Measurements from ENCODE around the gene ABLIM1.
A peak's percentile ranks its signal among the peaks of the same experiment; 100 is the strongest.

The ABLIM1 gene

DNA sequence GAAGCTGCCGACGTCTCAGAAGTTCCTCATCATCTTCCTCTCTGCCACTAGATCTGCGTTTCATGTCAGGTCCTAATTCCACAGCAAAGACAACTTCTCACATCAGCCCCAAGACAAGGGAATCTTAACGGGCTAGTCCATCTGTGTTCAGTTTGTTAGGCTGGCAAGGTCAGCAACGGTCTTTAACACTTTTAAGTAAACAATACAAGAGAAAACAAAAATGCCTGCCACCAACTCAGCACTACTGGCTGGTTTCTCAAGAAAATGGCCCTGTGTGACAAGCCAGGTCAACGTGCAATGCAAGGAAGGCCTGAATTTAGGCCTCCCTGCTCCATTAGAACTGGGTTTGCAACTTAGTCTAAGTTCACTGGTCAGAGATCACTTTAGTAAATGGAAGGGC is 212.7 kb downstream of the ABLIM1 start:
- no peak overlapping the region for H3K4me3 ChIP-seq (ENCODE audit: low read length)
- DNase-seq (ENCODE audit: low read depth), result no peak
- TF ChIP-seq, protein P1, sequence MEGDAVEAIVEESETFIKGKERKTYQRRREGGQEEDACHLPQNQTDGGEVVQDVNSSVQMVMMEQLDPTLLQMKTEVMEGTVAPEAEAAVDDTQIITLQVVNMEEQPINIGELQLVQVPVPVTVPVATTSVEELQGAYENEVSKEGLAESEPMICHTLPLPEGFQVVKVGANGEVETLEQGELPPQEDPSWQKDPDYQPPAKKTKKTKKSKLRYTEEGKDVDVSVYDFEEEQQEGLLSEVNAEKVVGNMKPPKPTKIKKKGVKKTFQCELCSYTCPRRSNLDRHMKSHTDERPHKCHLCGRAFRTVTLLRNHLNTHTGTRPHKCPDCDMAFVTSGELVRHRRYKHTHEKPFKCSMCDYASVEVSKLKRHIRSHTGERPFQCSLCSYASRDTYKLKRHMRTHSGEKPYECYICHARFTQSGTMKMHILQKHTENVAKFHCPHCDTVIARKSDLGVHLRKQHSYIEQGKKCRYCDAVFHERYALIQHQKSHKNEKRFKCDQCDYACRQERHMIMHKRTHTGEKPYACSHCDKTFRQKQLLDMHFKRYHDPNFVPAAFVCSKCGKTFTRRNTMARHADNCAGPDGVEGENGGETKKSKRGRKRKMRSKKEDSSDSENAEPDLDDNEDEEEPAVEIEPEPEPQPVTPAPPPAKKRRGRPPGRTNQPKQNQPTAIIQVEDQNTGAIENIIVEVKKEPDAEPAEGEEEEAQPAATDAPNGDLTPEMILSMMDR (conservative IDR thresholded peaks at IDR 0.05; ENCODE audit: low read depth, low read length), result no peak

DNA sequence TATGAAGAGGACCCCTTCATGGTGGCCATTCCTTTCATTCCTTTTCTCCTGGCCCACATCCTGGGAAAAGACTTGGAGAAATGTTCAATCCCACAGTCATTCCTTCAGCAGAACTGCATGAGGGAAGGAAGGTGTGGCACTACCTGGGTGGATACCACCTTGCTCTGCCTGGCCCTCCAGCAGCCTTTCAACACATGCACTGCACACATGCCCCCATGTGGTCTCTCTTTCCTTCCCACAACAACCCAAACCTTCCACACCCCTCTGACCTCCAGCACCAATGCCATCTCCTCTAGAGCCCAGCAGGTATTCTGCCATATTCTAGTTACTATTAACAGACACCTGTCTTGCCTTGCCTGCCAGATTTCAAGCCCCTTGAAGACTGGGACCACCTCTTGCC is 213.3 kb downstream of the ABLIM1 start:
- H3K4me3 ChIP-seq (ENCODE audit: low read length), result no peak overlapping the region
- TF ChIP-seq, protein P1 (conservative IDR thresholded peaks at IDR 0.05; ENCODE audit: low read depth, low read length), result no peak
- DNase-seq (ENCODE audit: low read depth), result no peak

DNA sequence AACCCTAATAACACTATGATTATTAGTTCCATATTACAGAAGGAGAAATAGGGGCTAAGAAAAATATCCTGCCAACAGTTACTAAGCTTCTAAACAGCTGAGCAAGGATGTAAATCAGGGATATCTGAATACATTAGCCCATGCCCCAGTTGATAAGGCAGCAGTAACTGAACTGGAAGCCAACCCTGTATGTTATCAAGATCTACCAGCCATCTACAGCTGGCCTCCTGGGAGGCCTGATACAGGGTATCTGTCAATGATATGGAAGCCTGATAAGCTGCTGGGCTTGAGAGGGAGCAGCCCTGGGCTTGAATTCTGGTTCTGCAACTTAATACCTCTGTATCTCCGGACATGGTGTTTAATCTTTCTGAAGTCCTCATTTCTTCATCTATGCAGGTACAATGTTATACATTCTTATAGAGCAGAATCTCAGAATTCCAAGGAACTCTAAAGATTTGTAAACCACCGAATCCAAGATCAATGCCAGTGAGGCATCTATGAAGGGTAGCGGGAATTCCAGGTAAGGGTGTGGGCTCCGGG is 215.9 kb downstream of the ABLIM1 start:
- H3K4me3 ChIP-seq (ENCODE audit: low read length), result no peak overlapping the region
- TF ChIP-seq, protein P1 (conservative IDR thresholded peaks at IDR 0.05; ENCODE audit: low read depth, low read length), result no peak
- no peak for DNase-seq (ENCODE audit: low read depth)

DNA sequence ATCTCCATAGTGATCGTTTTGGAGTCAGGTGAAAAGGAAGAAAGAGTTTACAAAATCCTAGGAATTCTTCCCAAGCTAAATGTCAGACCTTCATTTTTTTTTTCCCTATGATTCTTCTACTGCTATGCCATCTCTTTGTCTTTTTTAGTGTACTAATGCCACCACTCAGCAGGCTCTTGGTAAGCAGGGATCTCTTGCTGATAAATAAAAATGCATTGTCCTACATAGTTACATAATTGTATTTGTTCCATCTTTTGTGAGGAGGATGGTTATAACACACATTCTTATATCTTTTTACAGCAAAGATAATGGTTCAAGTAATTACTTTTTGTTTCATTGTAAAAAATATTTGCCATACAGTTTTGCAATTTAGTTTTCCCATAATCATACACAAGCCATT is 217.0 kb downstream of the ABLIM1 start:
- DNase-seq (ENCODE audit: low read depth), result no peak
- no peak overlapping the region for H3K4me3 ChIP-seq (ENCODE audit: low read length)
- TF ChIP-seq, protein P1 (conservative IDR thresholded peaks at IDR 0.05; ENCODE audit: low read depth, low read length), result no peak

DNA sequence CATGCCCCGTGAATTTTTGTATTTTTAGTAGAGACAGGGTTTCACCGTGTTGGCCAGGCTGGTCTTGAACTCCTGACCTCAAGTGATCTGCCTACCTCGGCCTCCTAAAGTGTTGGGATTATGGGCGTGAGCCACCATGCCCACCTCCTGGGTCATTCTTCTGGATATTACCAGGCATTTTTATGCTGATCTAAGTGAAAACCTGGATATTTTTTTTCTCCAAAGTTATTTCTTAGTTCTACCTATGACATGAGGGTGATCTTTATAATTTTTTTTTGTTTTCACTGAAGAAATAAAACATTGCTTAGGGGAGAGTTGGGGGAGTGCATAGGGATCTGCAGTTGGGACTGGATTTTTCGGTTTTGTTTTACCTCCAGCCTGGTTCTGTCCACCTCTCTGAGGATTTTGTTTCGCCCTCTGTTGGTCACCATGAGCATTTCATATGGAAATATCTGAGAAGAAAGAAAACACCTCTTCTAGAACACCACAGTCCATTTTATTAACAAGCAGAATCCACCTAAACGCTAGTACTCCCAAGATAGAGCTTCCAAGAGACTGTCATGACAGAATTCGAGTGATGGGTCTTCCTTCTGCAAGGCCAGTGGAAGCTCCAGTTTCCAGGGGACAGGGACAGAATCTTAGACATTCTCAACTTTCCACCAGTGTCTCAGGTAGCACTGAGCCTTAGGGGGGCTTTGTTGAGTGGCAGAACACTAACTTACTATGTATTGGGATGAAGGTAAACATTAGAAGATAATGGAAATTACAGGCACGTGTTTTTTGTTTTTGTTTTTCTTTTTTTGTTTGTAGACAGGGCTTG is 220.4 kb downstream of the ABLIM1 start:
- TF ChIP-seq, protein P1 (conservative IDR thresholded peaks at IDR 0.05; ENCODE audit: low read depth, low read length), result peak; percentile 56
- no peak overlapping the region for H3K4me3 ChIP-seq (ENCODE audit: low read length)
- DNase-seq (ENCODE audit: low read depth), result no peak

DNA sequence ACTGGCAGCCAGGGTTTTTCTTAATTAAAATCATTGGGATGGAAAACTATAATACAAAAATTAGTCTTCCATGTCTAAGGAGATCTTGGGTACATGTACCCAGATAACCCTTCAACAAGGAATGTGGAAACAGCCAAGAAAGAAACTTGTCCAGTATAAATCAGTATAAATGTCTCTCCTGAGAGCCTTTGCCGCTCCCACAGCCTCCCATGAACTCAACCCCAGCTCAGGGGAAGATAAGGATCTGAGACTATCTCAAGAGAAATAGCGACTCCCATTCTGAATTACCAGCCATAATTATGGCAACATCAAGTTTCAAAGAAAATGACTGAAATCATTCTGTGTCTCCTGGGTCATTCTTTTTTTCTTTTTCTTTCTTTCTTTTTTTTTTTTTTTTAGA is 221.1 kb downstream of the ABLIM1 start:
- H3K4me3 ChIP-seq (ENCODE audit: low read length), result no peak overlapping the region
- no peak for DNase-seq (ENCODE audit: low read depth)
- TF ChIP-seq, protein P1 (conservative IDR thresholded peaks at IDR 0.05; ENCODE audit: low read depth, low read length), result no peak

DNA sequence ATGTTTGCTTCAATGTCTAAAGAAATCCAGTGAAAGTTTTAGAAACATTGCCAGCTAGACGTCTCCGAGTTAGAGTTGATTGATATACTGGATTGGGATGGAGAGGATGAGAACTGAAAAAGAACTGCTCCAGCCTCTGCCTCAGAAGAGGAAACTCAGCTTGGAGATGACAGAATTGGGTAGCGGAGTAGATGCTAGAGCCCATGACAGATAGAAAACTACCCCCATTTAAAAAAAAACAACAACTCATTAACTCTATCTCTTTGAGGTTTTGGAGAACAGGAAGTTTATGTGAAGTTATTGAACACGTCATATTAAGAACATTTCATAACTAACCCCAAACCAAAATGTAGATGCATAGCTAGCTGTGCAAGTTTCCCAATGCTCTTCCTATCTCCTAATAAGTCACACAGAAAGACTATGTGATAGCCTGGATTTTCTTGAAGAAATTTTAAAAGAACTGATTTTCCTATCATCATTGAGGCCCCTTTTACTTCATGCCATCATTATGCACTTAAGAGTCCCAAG is 225.4 kb downstream of the ABLIM1 start:
- TF ChIP-seq, protein P1 (conservative IDR thresholded peaks at IDR 0.05; ENCODE audit: low read depth, low read length), result no peak
- no peak overlapping the region for H3K4me3 ChIP-seq (ENCODE audit: low read length)
- no peak for DNase-seq (ENCODE audit: low read depth)
